ENCODE measurements around the gene KANSL3.
"Not testable (repeated sequence)": the region's sequence is repeated elsewhere in the genome, so short reads cannot be mapped to it uniquely, and the experiment has no call there.

Gene KANSL3

DNA sequence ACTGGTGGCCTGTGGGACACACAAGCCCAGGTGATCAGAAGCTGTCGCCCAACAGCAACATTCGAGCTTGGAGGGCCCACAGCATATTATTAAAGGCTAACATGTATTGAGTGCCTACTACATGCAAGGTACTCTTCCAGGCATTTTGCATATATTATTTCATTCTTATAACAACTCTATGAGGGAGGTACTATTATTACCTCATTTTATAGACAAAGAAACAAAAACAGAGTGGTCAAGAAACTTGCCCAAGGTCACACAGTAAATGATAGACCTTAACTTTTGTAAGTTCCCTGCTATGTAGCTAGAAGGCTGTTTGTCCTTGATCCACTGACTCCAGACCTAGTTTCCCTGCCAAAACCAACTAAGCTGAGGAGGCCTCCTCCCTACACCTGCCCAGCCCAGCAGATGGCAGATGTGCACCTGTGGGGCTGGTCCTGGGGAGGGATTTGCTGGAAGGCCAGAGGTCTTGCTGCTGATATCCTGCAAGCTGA, 35.7 kb downstream of the KANSL3 start:
- no peak for DNase-seq

DNA sequence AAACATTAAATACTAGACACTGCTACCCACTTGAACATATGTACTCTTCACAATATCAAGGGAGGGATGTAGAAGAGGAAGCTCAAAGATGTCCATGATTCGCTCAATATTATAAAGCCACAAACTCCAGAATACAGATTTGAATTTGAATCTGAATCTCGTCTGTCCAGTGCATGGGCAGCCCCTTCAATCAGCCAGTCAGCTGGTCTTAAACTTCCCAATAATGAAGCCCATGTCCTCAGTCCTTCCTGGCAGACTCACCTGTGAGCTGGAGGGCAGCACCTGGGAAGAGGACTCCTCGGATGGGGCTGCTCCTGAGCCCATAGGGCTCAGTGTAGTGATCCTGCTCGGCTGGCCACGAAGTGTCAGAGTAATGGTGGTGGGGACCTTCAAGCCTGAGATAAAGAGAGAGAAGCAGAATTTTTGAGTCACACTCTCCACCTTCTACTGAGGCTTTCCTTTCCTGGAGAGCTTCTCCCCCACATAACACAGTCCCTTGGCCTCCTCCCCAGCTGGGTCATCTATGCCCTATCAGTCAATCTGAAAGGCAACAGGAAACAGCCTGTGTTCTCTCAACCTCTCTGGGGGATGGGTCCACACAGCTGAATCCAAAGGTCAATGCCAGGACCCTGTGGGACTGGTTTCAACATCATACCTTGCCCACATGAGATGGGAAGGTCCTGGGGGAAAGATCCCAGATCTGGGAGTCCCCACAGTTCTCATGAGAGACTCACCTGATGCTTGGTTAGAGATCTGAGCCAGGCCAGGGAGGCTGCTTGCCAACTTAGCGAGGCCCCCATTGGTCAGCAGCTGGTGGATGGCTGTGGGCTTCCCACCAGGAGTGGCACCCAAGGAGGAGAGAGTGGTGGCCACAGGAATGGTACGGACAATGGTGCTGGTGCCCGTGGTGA, 36.5 kb downstream of the KANSL3 start:
- DNase-seq, result peak; percentile 15 to 38

DNA sequence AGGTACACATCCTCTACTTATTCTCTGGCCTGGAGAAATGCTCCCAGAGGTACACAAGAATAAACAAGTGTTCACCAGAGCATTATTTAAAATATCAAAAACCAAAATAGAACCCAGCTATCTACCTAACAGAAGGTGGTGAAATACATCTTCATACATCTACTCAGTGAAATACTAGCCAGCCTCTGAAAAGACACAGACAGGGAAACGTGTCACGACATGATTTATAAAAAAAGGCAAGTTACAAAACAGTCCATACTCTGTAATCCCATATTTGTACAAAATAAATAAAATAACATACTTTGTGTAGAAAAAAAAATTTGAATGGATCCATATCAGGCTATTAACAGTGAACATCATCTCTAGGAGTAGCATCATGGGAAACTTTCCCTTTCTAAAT, 38.2 kb downstream of the KANSL3 start:
- DNase-seq, result no peak

- DNase-seq, result no peak
These were observed 41.5 kb downstream of the KANSL3 start for GRCh38 chr2:96596596-96596995.

GRCh38 chr2:96594691-96595152, 43.4 kb downstream of the KANSL3 start:
- DNase-seq, result peak in 1 of 2 experiments; percentile 25

DNA sequence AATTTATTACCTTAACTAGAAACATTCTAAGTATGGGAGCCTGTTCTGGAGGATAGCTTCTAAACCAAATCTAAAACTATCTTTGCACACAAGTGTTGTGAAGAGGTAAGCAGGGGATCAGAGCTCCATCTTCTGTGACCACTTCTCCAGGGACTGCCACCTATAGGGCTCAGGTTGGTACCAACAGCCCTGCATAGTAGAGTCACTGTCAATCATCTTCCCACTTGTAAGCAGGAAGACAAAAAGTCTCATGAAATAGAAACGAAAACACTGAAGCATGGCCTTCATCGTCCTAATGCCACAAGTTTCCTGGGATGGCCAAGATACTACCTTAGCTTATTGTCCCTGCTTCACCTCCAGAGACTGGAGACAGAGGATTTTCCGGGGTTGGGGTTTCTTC, 43.8 kb downstream of the KANSL3 start:
- DNase-seq, result no peak

DNA sequence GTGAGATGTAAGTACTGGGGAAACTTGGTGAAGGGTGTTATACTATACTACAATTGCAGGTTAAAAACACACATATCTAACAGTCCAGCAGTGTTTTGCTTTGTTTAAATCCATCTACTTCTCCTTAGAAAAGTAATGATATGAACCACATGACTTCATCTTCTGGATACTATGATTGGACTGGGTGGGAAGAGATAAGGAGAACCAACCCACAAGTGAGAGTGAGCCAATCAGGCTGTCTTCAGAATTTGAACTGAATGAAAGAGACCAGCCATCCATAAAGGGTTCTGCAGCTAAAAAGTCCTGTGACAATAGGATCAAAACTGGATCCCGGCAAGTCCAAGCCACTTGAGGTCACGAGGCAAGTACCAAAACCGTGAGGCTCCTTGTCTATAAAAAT, 46.6 kb downstream of the KANSL3 start:
- DNase-seq, result no peak

DNA sequence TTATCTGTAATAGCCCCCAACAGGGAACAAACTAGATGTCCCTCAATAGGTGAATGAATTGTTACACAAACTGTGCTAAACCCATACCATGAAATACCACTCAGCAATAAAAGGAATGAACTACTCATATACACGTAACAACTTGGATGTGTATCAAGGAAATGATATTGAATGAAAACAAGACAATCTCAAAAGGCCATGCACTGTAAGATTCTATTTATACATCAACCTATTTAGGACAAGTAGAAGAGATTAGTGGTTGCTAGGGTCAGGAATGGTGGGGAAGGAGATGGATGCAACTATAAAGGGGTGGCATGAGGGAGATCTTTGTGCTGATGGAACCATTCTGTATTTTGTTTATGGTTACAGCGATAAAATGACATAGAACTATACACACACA, 47.1 kb downstream of the KANSL3 start:
- no peak for DNase-seq

- no peak for DNase-seq
These were observed 50.3 kb downstream of the KANSL3 start for GRCh38 chr2:96587843-96588242.

- no peak for DNase-seq
These were observed 54.1 kb downstream of the KANSL3 start for GRCh38 chr2:96584017-96584416.

DNA sequence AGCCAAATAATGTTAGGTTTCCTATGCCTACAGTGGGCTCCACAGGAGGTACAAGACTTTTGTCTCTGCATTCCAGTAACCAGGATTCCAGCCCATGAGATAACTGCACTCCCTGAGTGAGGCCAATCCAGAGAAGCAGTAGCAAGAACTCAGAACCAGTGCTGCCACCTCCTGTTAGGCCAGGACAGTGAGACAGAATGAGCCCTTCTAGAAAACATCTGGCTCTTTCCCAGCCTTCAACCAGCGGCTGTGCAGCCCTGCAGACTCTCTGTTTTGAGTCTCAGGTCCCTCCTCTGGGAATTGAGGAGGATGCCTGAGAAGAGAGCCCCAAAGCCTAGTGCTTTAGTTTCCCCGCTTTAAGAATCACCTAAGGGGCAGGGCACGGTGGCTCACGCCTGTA, 57.3 kb downstream of the KANSL3 start:
- no peak for DNase-seq

DNA sequence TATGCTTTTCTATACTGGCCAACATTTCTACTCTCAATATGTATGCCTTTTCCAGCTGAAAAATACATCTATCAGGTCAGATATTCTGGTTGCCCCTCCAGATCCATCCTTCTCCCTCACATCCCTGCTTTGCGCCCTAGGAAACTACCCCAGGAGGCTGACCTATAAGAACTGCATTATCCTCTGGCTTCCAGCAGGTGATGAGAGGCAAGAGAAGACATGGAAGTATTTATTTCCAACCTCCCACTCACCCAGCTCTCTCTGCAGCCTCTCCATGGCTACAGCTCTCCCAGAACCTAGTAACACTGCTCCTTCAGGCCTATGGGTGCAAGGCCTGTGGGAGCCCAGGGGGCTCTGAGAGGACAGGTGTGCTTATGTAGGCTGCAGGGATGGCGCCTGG, 58.7 kb downstream of the KANSL3 start:
- no peak for DNase-seq

- DNase-seq, result no peak
These were observed 59.4 kb downstream of the KANSL3 start for GRCh38 chr2:96578731-96579130.

GRCh38 chr2:96577501-96577900, 60.6 kb downstream of the KANSL3 start:
- no peak for DNase-seq

DNA sequence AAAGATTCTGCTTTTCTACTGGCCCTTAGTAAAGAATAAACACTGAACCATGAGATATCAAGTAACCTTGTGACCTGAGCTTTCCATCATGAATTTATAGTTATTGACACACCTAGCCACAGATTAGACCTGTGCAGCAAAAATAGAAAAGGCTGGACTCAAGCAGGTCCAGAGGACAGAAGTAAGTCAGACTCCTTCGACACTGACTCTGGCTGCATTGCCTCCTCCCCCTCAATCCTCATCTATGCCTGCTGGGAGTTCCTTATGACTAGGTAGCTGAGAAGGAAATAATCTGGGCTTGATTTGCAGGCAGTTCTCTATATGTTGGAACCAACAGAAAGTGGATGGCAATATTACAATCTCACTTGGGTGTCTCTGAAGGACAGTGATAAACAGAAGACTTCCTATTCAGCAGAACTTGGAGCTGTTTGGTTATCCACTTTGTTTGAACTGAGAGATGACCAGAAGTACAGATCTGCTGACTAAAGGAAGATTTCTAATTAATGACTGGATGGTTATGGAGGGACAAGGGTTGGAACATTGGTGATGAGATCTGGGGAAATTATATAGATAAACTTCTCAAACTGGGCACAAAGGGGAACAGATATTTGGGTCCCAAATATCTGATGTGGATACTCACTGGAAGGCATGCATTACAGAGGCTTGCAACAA, 62.2 kb downstream of the KANSL3 start:
- DNase-seq, result no peak

DNA sequence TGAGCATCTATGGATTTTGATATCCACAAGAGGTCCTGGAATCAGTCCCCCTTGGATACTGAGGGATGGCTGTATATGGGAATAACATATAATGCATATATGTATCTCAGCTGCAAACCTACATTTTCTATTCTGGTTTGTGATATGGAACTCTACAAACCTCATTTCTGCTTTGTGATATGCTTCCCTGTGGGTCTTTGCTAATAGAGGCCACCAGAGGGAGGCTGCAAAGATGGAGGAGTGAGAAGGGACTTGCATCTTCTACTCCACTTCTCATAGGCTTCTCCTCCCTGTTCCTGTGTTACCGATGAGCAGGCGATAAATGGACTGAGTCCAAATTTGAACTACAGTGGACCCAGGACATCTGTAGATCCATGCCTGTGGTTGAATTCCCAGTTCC, 63.7 kb downstream of the KANSL3 start:
- no peak for DNase-seq

DNA sequence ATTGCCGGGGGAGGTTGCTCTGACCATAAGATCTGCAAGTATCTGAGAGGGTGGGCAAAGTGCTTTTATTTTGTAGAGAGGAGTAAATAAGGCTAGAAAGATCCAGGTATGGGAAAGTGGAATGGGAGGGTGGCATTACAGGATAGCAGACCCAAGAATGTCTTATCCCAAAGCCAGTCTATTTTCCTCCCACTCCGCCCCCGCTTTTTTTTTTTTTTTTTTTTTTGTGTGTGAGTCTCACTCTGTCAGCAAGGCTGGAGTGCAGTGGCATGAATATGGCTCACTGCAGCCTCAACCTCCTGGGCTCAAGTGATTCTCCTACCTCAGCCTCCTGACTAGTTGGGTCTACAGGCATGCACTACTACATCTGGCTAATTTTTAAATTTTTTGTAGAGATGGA, 70.0 kb downstream of the KANSL3 start:
- DNase-seq, result no peak

DNA sequence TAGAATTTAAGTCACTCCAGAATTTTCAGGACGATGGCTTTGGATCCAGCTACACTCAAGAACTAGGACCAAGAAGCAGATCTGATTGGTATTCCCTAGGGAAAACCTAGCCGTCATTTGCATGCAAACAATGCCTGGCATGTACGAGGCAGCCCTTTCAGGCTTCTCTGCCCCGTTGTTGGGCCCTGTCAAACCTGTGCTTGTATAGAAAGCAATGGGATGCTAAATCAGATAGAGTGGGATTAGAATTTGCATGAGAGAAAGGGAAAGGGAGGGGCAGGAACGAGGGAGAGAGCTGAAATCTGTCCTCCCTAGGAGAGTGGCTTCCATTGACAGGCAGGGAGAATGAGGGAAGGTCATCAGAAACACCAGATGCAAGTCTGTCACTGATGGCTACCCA, 73.0 kb downstream of the KANSL3 start:
- no peak for DNase-seq

DNA sequence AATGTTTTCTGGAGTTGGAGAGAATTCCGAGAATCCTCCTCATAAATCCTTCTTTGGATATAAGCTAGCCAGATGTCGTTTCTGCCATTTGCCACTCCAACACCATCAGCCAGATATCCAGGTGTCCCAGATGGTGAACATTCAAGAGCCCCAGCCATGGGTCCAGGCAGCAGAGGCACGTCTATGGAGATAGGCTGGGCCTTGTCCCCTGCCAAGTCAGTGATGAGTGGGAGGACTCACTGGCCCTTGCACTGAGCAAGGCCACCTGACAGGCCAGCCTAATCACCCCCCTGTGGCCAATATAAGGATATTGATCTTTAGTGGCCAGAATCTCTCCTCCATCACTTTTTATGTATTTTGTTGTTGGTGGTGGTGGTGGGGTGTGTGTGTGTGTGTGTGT, 73.5 kb downstream of the KANSL3 start:
- no peak for DNase-seq

DNA sequence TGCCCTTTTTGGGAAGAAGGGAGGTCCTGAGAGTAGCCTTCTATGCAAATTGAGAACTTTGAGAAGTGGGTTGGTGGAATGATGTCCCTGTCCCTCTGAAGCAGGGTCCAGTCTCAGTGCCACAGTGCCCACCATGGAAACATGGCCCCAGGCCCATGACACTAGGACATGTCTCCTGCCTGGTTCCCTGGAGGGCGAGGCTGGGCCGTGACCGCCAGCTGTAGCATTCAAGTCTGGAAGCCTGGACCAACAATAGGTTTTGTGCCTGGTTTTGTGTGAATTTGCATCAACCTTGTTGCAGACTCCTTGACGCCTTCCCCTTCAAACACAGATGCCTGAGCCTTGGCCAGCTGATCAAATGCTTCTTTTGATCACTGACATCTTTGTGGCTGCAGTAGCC, 74.1 kb downstream of the KANSL3 start:
- no peak for DNase-seq

- no peak for DNase-seq
These were observed 79.6 kb downstream of the KANSL3 start for GRCh38 chr2:96558485-96558884.

DNA sequence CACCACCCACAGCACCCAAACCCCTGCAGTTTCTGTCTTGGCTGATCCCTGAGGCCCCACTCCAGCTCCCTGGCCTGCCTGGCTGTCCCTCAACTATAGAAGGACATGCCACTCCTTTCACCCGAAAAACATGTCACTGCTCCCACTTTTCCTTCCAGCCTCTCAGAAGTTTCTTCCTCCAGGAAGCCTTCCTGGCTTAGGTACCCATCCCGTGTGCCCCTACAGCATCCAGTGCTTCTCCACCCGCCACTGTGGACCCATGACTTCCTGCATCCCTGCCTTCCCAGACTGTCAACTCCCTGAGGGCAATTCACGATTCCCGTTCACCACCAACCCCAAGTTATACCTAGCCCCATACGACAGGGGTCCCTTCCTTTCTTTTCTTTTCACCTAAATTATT, 80.1 kb downstream of the KANSL3 start:
- no peak for DNase-seq

DNA sequence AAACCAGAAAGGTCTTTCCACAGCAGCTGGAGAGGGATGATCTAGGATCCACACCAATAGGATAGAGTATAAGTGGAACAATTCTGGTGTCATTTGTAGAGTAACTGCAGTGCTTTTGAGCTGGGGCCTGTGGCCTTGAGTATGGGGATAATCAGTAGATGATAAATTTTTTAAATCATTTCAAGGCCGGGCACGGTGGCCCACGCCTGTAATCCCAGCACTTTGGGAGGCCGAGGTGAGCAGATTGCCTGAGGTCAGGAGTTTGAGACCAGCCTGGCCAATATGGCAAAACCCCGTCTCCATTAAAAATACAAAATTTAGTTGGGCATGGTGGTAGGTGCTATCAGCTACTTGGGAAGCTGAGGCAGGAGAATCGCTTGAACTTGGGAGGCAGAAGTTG, 80.7 kb downstream of the KANSL3 start:
- DNase-seq, result not testable (repeated sequence)
